ENCODE data around the gene ARTN.
A peak's percentile ranks its signal among the peaks of the same experiment; 100 is the strongest.

The ARTN gene

GRCh38 chr1:43969416-43969745, 35.8 kb downstream of the ARTN start:
- FAIRE-seq = no peak
- DNase-seq (ENCODE audit: insufficient read length, low spot score) = no peak

GRCh38 chr1:43969746-43970466, 36.3 kb downstream of the ARTN start, which contains the start of gene DPH2:
DPH2 (plus strand) TSS chr1:43970010; CDS start chr1:43970176, 166 bp downstream.
- DNase-seq (ENCODE audit: insufficient read length, low spot score) (peak; percentile 98), FAIRE-seq (peak; percentile 87)

DNA sequence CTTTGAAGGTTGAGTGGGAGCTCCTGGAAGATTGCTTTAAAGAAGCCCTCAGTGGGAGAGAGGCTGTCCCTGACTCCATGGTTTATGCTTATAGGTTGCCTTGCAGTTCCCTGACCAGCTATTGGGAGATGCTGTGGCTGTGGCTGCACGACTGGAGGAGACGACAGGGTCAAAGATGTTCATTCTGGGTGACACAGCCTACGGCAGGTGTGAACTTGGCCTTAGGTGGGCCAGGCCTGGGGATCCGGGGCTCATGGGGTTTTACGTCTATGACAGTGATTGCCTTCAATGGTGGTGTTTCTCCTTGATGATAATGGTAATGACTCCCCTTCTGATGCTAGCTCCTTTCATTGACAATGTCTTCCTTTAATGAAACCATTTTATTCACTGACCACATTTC, 36.9 kb downstream of the ARTN start:
- no peak for FAIRE-seq
- DNase-seq (ENCODE audit: insufficient read length, low spot score) = no peak

- no peak for FAIRE-seq
- DNase-seq (ENCODE audit: insufficient read length, low spot score) = no peak
These were observed 37.3 kb downstream of the ARTN start for GRCh38 chr1:43970911-43971310.

- FAIRE-seq = no peak
- DNase-seq (ENCODE audit: insufficient read length, low spot score) = no peak
These were observed 37.9 kb downstream of the ARTN start for GRCh38 chr1:43971336-43971980.

DNA sequence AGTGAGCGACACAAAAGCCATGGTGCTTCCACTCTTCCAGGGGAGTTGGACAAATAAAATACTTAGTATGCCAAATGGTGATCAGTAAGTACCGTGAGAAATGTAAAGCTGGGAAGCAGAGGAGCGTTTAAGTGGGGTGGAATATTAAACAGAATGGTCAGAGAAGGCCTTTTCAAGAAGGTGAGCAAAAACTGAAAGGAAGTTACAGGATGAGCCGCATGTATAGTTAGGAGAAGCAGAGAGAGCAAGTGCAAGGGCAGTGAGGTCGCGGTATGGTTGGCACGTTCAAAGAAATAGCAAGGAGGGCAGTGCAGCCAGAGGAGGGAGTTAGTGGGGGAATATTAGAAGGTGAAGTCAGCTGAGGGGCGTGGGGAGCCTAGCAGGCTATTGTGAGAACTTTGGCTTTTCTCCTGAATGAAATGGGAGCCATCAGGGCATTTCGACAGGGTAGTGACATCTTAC, 40.4 kb downstream of the ARTN start:
- DNase-seq (ENCODE audit: insufficient read length, low spot score) = no peak
- no peak for FAIRE-seq

DNA sequence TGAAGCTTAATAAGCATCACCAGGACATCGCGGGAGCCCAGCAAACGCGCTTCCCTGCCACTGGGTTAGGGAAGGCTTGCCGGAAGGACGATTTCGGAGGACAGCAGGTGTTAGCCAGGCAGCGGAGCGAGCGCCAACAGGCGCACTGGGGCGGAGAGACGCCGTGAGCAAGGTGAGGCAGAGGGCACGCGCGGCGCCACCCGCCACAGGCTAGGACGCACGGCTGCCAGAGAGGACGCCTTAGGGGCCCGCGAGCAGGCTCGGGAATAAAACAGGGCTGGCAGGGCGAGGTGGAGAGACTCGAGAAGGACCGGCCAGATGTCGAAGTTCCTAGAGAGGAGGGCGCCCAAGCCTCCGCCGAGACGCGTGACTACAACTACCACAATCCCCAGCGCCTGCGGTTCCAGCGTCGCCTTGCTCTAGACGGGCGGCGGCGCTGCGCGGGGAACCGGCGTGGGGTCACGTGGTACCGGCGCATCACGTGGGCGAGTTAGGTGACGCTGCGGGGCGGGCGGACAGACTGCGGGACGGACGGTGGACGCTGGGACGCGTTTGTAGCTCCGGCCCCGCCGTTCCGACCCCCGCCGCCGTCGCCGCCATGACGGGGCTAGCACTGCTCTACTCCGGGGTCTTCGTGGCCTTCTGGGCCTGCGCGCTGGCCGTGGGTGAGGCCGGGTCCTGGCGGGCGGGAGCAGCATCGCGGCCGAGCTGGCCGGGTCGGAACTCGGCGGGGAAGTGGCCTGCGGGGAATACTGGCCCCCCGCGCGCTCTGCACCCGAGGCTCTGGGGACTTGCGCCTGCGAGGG, 41.0 kb downstream of the ARTN start, which contains the start of gene ATP6V0B:
TSS of gene ATP6V0B (plus strand) at position 518 of the 806 bp plus-strand sequence. CDS start at position 599, 81 bp downstream.
- FAIRE-seq = peak; percentile 98
- peak; percentile 89 for DNase-seq (ENCODE audit: insufficient read length, low spot score)

GRCh38 chr1:43975249-43975961, 41.8 kb downstream of the ARTN start:
- DNase-seq (ENCODE audit: insufficient read length, low spot score) (no peak), FAIRE-seq (no peak)

DNA sequence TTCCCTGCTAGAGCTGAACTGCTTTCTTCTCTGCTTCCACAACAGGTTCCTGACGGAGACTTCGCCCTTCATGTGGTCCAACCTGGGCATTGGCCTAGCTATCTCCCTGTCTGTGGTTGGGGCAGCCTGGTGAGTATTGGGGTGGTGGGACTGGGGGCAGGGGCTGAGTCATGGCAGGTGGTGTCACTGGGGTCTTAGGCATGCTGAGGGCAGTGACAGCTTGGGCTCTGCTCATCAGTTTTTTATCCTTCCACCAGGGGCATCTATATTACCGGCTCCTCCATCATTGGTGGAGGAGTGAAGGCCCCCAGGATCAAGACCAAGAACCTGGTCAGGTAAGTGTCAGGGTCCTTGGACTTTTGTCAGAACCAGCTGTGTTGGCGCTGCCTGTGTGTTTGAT, 42.4 kb downstream of the ARTN start:
- DNase-seq (ENCODE audit: insufficient read length, low spot score) (no peak), FAIRE-seq (no peak)

DNA sequence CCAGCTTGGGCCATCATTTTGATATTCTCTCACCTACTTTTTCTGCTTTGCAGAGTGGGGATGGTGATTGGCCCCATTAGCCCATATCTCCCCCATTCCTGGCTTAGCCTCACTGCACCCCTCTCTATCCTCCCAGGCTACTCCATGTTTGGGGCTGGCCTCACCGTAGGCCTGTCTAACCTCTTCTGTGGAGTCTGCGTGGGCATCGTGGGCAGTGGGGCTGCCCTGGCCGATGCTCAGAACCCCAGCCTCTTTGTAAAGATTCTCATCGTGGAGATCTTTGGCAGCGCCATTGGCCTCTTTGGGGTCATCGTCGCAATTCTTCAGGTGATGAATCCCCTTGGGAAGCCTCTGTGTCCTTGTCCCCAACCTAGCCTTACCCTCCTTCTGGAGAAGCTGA, 43.3 kb downstream of the ARTN start:
- FAIRE-seq = no peak
- DNase-seq (ENCODE audit: insufficient read length, low spot score) = no peak

GRCh38 chr1:43977376-43978263, 44.0 kb downstream of the ARTN start:
- FAIRE-seq (no peak), DNase-seq (ENCODE audit: insufficient read length, low spot score) (no peak)

DNA sequence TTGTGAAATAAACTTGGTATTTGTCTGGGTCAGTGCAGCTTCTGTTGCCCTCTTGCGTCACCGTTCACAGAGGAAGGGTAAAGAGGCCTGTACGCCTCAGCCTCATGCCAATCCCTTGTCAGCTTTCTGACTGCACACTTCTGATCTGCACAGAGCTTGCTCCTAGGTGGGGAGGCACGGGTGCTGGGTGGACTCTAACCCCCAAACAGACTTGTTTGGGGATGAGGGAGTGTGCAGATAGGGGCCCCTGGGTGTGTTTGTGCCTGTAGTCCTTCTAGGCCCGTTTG, 44.6 kb downstream of the ARTN start:
- DNase-seq (ENCODE audit: insufficient read length, low spot score) (no peak), FAIRE-seq (no peak)

DNA sequence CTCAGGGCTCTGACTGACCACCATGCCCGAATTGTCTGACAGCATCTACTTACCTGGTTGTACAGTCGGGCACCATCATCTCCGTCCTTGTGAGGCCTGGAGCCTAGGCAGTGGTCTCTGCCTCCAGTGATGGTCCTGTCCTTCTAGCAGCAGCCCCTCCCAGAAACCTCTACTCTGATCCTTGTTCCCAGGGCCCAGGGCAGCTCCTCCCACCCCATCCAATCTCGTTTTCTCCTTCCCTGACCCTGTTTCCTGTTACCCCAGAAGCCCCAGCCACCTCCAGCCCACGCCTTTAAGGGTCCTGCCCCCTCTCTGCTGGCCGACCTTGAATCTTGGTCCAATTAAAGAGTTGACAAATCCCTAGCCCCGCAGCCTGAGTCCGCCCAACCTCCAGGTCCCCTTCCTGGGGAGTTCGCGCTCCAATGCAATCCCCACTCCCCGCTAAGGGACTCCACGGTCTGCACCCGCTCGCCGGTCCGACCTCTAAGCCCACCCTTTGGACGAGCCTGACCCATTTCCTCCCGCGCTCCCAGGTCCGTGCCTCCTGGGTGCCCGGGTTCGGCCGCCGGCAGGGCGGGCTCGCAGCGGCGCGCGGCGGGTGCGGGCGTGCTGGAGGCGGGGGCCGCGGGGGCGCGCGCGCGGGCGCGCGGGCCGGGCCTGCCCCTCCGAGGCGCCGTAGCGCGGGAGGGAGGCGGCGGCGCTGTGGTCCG, 45.1 kb downstream of the ARTN start, which contains the start of gene B4GALT2:
TSS of gene B4GALT2 (plus strand) at position 660 of the 710 bp plus-strand sequence. CDS start 1,951 bp downstream, outside the sequence.
- DNase-seq (ENCODE audit: insufficient read length, low spot score) = no peak
- no peak for FAIRE-seq

GRCh38 chr1:43979261-43979527, 45.6 kb downstream of the ARTN start:
- DNase-seq (ENCODE audit: insufficient read length, low spot score) (no peak), FAIRE-seq (no peak)

GRCh38 chr1:43979528-43980254, 46.1 kb downstream of the ARTN start:
- no peak for DNase-seq (ENCODE audit: insufficient read length, low spot score)

DNA sequence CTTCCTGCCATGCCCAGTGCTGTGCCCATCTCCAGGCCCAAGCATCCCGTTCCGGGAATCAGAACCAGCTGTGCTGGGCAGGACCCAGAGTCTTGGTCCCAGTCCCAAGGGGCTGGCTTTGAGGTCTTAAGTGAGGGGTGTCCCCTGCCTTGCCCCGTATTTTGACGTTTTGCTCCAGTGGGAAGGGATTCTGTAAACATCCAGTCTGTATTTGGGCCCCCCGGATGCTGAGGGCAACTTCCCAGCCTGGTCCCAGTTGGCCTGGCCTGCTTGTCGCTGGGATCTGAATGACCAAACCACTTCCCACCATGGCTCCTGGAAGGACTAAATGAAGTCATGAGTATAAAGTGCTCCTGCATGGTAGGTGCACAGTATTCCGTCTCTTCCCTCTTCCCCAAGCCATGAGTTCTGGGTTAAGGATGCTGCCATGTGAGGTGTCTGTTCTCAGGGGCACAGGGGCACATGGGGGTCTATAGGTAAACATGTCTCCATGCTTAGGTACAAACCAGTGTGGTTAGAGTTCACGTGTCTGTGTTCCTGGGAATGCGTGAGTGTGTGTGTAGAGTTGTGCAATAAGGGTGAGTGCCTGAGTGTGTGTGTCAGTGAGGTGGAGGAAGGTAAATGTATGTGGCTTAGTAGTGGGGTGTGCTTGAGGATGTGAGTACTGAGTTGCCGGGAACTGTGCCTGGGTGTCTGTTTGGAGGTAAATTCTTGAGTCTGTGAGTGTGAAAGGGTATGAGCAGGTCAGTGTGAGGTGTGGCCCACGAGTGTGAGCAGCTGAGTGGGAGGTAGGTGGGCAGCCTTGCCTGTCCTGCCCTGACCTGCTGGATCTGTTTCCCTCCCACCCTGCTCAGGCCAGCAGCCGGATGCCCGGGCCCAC, 46.9 kb downstream of the ARTN start:
- FAIRE-seq (no peak), DNase-seq (ENCODE audit: insufficient read length, low spot score) (no peak)

More at GRCh38 chr1:43979528-43980254, 46.1 kb downstream of the ARTN start:
- peak; percentile 87 for FAIRE-seq

DNA sequence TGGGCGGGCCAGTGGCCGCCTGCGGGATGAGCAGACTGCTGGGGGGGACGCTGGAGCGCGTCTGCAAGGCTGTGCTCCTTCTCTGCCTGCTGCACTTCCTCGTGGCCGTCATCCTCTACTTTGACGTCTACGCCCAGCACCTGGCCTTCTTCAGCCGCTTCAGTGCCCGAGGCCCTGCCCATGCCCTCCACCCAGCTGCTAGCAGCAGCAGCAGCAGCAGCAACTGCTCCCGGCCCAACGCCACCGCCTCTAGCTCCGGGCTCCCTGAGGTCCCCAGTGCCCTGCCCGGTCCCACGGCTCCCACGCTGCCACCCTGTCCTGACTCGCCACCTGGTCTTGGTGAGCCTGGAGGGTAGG, 47.5 kb downstream of the ARTN start:
- FAIRE-seq (no peak), DNase-seq (ENCODE audit: insufficient read length, low spot score) (no peak)

DNA sequence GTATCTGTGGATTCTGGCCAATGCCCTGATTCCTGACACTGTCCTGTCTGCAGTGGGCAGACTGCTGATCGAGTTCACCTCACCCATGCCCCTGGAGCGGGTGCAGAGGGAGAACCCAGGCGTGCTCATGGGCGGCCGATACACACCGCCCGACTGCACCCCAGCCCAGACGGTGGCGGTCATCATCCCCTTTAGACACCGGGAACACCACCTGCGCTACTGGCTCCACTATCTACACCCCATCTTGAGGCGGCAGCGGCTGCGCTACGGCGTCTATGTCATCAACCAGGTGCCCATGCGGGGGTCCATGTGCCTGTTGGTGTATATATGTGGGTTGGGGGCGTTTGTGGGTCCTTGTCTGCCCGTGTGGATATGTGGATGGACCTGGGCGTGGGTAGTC, 48.0 kb downstream of the ARTN start:
- FAIRE-seq = no peak
- DNase-seq (ENCODE audit: insufficient read length, low spot score) = no peak

Measured in HTR-8/SVneo (cell line).